Measurements from ENCODE around the gene HOXD8. TPM values are rescaled to one million over a fixed set of nuclear protein-coding genes. Genes with fewer than 3 reads are reported as not detected.

Gene HOXD8
- total and polyA plus RNA-seq, 9 donors: 29.2 to 50.6 (median 36.2) TPM

GRCh38 chr2:176101842-176102241, 27.7 kb upstream of the HOXD8 start:
- intact Hi-C loops (cut with DNase I): loop anchor here in 2 of 4 donors (5.0 to 10.0 kb wide), 2 partner anchors 415 to 1767 kb away; partner anchors contain the start of gene SP9 (in 1 of the 2)
- no peak for TF ChIP-seq CTCF (IDR thresholded peaks at IDR 0.05)
- TF ChIP-seq POLR2A (IDR thresholded peaks at IDR 0.05): no peak
- no peak for TF ChIP-seq EP300 (IDR thresholded peaks at IDR 0.05)
- Histone ChIP-seq H3K27ac (no peak overlapping the region), H3K9me3 (peaks cover 0 to 3% of the 10 kb centered on the region in 2 donors), H3K36me3 (no peaks in the 10 kb centered on the region), H3K4me1 (ENCODE audit: insufficient read depth) (no peaks in the 10 kb centered on the region), H3K27me3 (peaks cover 6% of the 10 kb centered on the region), H3K4me3 (no peak overlapping the region)
- WGBS, 3 donors: 64 to 75% (median 70%) methylated on average over 5 of the region's 5 CpGs
- DNase-seq: no peak

GRCh38 chr2:176102309-176102866, 27.1 kb upstream of the HOXD8 start:
- TF ChIP-seq CTCF (IDR thresholded peaks at IDR 0.05) (no peak), POLR2A (IDR thresholded peaks at IDR 0.05) (no peak), EP300 (IDR thresholded peaks at IDR 0.05) (no peak)
- DNase-seq: no peak
- H3K36me3 ChIP-seq: no peaks in the 10 kb centered on the region
- peaks cover 6% of the 10 kb centered on the region for H3K27me3 ChIP-seq
- H3K4me1 ChIP-seq (ENCODE audit: insufficient read depth): peaks cover 2% of the 10 kb centered on the region
- intact Hi-C loops (cut with DNase I): loop anchor here in 2 of 4 donors (5.0 to 10.0 kb wide), 2 partner anchors 415 to 1768 kb away; partner anchors contain the start of gene SP9 (in 1 of the 2)
- H3K27ac ChIP-seq: no peak overlapping the region
- peaks cover 0 to 3% of the 10 kb centered on the region in 2 donors for H3K9me3 ChIP-seq
- 37 to 71% (median 41%) methylated on average over 7 of the region's 7 CpGs for whole genome bisulfite sequencing, 3 donors
- H3K4me3 ChIP-seq: no peak overlapping the region

- Histone ChIP-seq H3K4me3 (no peak overlapping the region), H3K27me3 (peaks cover 6% of the 10 kb centered on the region), H3K4me1 (ENCODE audit: insufficient read depth) (peaks cover 5% of the 10 kb centered on the region), H3K9me3 (peaks cover 0 to 3% of the 10 kb centered on the region in 2 donors), H3K36me3 (no peaks in the 10 kb centered on the region), H3K27ac (no peak overlapping the region)
- intact Hi-C loops (cut with DNase I): loop anchor here in 2 of 4 donors (5.0 to 10.0 kb wide), 2 partner anchors 416 to 1768 kb away; partner anchors contain the start of gene SP9 (in 1 of the 2)
- TF ChIP-seq CTCF (IDR thresholded peaks at IDR 0.05): no peak
- no peak for TF ChIP-seq EP300 (IDR thresholded peaks at IDR 0.05)
- no peak for DNase-seq
- 51 to 74% (median 64%) methylated on average over 7 of the region's 7 CpGs for WGBS, 3 donors
Observed at GRCh38 chr2:176103194-176103593, 26.3 kb upstream of the HOXD8 start.

- 11 to 19% (median 12%) methylated on average over 17 of the region's 17 CpGs for WGBS, 3 donors
- TF ChIP-seq CTCF (IDR thresholded peaks at IDR 0.05): no peak
- no peak for TF ChIP-seq EP300 (IDR thresholded peaks at IDR 0.05)
- TF ChIP-seq POLR2A (IDR thresholded peaks at IDR 0.05): no peak
- H3K4me1 ChIP-seq (ENCODE audit: insufficient read depth): peaks cover 5% of the 10 kb centered on the region
- DNase-seq: no peak
- H3K27me3 ChIP-seq: peaks cover 6% of the 10 kb centered on the region
- peak overlapping the region; percentile 32 for H3K4me3 ChIP-seq
- H3K27ac ChIP-seq: no peak overlapping the region
- no peaks in the 10 kb centered on the region for H3K36me3 ChIP-seq
- peaks cover 0 to 3% of the 10 kb centered on the region in 2 donors for H3K9me3 ChIP-seq
- intact Hi-C loops (cut with DNase I): loop anchor here in 2 of 4 donors (5.0 to 10.0 kb wide), 2 partner anchors 417 to 1769 kb away; partner anchors contain the start of gene SP9 (in 1 of the 2)
Observed at GRCh38 chr2:176103742-176104315, 25.7 kb upstream of the HOXD8 start.

Measured in ovary (tissue), 9 donors.